ENCODE results near the gene CNTNAP2.
"Not testable (repeated sequence)": the region's sequence is repeated elsewhere in the genome, so short reads cannot be mapped to it uniquely, and the experiment has no call there.

CNTNAP2 gene

DNA sequence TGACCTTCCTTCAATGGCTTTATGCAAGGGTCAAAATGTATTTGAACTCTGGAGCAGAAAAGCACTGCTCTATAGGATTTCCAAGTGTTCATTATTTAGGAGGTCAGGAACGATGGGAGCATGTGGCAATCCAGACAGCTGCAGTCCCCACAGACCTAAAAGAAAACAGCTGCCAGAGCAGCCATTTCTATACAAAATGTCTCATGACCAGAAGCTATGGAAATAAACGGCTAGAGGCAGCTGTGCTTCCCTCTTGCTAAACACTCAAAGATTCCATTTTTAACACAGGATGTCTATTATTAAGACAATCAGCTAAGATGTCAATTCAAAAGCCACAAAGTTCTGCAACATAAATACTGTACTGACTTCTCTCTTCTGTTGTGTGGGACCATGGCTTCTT, 1594.8 kb downstream of the CNTNAP2 start:
- no peak for DNase-seq

DNA sequence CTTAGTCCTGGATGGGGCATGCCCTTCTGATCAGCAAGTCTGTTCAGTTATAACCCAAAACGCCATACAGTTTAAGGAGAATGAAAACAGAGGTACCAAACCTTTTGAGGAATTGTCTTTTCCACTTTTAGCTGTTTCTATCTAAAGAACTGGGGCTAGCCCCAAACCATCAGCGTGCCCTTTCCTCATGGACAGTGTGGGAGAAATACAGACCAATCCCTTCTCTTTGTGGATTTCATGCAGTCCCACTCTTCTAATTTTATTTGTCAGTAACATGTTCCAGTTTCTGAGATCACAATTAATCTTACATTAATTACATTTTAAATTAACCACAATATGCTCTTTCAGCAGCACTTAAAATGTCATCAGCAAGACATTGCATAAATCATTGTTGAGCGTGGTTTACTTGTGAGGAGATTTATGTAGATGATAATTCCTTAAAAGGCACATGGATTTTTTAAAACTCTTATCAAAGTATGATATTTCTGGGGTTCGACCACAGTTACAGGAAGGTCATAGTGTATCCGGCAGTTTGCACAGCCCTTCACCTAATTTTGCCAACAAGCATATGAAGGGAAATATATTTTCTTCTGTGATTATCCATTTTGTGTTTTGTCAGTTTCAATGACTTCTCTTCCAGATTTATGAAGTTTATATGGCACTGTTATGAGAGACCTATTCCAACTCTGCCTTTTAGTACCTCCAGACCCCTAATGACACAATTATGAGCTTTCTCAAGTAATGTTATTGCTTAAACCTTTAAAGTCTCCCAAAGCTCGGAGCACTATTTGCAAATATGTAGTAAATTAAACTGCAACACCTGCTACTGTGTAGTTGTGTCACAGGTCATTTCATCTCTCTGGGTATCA, 1605.6 kb downstream of the CNTNAP2 start:
- DNase-seq, result no peak

DNA sequence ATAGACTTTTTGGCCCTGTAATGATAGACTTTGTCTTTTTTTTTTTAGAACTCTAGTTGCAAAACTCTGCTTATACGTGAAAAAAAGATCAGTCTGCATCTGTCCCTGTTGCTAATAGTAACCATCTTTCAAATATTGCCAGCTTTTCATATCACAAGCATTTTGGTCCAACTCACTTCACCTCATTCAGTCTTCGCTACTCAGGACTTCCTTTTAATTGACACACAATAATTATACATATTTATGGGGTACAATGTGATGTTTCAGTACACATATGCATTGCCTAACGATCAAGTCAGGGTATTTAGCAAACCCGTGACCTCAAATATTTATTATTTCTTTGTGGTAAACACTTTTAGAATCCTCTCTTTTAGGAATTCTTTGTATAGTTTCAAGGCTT, 1606.9 kb downstream of the CNTNAP2 start:
- no peak for DNase-seq

DNA sequence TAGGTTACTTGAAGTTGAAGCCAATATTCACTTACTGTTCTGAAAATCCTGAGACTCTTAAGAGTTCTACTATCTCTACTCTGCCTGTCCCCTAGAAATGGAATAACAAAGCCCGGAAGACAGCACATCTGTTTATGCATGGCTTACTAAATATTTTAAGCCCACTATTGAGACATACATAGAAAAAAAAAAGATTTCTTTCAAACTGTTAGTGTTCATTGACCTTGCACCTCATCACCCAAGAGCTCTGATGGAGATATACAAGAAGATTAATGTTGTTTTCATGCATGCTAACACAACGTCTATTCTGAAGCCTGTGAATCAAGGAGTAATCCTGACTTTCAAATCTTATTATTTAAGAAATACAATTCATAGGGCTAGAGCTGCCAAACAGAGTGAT, 1614.7 kb downstream of the CNTNAP2 start:
- no peak for DNase-seq

DNA sequence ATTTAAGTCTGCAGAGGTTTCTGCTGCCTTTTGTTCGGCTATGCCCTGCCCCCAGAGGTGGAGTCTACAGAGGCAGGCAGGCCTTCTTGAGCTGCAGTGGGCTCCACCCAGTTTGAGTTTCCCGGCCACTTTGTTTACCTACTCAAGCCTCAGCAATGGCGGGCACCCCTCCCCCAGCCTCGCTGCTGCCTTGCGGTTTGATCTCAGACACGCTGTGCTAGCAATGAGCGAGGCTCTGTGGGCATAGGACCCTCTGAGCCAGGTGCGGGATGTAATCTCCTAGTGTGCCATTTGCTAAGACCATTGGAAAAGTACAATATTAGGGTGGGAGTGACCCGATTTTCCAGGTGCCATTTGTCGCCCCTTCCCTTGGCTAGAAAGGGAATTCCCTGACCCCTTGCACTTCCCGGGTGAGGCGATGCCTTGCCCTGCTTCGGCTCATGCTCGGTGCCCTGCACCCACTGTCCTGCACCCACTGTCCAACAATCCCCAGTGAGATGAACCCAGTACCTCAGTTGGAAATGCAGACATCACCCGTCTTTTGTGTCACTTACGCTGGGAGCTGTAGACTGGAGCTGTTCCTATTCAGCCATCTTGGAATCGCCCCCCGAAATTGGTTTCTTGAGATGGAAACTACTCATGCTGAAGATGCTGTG, 1621.1 kb downstream of the CNTNAP2 start:
- DNase-seq, result not testable (repeated sequence)

DNA sequence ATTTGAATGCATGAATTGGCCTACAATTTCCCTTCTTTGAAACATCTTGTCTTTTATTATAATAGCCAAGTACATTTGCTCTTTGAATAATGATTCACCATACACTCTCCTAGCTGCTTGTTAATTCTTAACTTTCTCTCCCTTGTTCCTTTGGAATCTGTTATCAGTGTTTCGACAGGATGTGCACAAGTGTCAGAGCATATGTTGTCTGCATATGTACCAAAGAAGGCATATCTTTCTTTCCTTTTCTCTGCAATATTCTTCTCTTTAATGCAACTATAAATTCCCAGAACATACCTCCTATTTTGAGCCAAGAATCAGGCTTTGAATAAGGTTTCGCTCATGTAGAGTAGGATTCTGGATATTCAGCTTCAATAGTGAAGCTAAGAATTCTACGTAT, 1625.7 kb downstream of the CNTNAP2 start:
- no peak for DNase-seq

DNA sequence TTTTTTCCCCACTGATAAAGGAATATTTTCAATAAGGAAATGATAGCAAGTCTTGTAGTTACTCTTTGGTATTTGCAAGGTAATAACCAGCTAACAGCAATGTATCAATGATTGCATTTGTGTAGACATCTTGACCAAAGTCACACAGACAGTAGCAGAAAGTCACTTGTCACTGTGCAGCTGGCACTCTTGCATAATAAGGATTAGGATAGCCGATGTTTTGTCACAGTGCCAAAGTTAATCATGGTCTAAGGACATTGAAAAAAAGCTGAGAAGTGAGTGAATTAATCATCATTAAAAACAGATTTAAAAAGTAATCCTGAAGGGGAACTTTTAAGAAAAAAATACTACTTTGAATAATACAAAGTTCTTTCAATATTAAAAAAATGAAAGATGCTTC, 1639.7 kb downstream of the CNTNAP2 start:
- no peak for DNase-seq

DNA sequence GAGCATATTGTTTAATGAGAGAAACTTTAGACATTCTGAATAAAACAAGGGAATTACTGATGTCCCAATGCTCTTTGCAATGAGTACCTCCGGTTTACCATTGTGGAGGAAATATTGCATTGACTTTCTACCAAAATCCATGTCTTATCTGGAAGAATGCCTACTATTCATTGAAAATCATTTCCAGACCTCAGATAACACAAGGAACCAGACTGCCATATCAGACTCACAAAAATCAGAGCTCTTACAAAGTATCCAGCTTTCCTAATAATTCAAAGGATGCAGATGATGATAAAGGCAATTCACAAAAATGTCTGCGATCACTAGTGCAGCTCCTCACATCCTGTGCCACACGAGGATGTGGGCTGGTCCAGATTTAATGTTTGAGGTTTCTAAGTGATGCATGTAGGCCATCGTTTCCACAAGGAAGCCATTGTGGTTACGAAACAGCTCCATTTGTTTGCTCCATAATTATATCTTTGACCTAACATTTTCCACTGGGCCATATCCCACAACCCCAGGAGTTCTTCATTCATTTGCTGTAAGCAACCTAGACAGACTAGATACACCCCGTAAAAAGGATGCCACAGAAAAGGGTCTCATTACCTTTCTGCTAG, 1642.8 kb downstream of the CNTNAP2 start:
- no peak for DNase-seq

DNA sequence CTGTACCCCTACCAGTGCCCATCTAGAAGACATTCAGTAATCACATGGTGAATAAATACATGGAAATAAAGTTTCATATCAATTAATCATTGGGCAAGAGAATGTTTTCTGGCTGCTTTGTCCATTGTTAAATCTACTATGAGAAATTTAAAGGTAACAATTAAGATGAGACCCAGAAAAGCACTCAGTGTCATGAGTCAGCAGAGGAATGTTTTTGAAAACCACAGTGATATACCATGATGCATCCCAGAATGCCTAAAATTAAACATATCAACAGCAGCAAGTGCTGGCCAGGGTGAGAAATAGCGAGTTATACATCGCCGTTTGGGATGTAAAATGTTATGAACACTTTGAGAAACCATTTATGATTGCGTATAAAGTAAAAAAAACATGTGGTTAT, 1648.7 kb downstream of the CNTNAP2 start:
- no peak for DNase-seq

DNA sequence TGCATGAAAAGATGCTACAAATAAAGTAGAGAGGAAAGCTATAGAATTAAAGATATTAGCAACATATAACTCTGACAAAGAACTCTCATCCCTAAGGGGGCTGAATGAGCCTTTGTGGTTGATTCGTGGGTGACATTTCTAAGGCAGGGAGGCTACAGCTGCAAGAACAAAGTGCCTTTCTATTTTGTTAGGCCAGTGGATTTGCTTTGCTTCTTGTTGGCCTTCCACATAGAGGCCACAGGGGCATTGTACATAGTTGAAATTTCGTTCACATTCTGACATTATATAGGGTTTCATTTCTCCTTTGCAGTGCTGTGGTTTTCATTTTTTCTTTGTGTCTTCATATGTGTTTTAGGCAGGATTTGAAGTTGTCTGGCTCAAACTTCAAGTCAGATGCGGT, 1654.7 kb downstream of the CNTNAP2 start:
- DNase-seq, result no peak

DNA sequence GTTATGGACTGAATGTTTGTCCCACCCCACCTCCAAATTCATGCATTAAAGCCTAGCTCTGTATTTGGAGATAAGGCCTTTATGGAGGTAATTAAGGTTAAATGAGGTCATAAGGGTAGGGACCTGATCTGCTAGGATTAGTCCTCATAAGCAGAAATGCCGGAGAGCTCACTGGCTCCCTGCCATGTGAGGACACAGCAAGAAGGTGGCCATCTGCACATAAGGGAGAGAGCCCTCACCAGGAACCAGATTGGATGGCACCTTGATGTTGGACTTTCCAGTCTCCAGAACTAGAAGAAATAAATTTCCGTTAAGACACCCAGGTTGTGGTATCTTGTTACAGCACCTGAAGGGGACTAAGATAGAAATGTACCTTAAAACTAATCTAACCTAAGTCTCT, 1657.9 kb downstream of the CNTNAP2 start:
- DNase-seq, result no peak

DNA sequence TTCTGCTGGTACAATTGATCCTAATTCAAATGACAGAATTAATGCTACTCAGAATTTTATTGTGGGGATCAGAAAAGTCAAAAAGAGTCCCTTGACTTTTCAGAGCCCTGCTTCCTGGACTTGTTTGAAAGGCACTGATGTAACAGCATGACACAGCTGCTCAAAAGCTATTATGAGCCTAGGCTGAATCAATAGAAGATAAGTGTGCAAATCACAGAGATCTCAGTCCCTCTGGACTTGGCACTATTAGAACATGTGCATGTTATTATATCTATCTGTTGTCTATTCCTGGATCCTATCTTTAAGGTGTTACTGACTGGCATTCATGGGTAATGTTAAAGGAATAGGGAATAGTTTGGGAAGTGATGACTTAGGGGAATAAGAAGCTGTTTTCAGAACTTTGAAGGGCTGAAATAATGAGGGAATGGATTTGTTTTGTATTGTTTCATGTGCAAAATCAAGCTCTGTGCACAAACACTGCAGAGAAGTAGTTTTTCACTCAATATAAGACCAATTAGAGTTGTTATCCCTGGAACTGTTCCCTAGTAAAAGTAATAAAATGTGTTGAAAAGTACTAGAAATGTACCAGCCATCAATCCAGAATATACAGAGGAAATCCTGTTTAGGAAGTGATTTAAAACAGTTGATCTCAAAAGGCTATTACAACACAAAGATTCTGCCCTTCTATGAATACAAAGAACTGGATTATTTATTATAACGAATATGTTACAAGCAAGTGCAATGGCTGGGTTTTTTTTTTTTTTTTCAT, 1659.1 kb downstream of the CNTNAP2 start:
- no peak for DNase-seq

DNA sequence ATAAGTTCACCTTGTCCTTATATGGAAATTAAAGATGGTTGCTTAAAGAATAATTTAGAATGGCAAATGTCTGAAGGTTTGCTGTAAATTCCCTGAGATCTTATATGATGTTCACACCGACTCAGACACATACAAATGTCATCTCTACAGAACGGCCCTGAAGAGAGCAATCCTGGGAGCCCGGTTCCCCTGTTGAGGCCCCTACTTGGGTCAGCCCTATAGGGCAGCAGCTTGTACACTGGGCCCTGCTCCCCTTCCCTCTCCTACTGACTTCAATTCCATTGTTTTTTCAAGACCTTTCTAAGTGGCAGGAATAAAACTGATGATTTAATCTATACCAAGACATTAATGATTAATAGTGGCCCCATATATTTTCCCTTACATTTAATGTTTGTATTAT, 1660.7 kb downstream of the CNTNAP2 start:
- DNase-seq, result no peak

DNA sequence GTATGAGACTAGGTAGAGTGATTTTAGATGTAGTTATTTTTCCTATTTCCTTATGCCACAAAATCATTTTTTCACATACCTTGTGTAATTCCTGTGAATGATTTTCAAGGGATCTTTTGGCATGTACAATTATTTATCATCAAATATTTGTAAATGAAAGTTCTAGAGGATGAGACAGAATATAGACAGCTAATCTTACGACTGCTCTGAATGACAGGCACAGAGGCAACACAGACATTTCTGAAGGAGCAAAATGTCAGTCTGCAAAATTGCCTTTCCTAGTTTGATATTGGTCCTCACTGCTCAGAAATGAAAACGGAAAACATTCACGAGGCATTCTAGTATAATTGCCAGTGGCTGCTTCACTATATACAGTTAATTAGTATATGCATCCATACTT, 1663.3 kb downstream of the CNTNAP2 start:
- DNase-seq, result no peak

DNA sequence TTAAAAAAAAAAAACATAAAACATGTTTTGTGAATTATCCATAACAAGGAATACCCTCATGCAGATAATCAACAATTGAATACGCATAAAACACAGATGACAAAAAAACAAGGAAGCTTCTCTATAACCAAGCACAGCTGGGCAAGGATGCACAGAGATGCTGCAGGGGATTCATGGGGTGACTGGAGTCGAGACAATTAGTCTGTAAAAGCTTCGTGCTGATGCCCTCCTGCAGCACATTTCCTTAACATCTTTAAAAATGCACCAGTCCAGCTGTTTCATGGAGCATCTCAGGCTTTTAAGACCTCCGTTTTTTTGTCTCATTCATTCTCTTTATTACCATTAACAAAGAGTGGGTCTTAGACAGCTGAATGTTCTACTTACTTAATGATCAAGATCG, 1680.0 kb downstream of the CNTNAP2 start:
- no peak for DNase-seq

DNA sequence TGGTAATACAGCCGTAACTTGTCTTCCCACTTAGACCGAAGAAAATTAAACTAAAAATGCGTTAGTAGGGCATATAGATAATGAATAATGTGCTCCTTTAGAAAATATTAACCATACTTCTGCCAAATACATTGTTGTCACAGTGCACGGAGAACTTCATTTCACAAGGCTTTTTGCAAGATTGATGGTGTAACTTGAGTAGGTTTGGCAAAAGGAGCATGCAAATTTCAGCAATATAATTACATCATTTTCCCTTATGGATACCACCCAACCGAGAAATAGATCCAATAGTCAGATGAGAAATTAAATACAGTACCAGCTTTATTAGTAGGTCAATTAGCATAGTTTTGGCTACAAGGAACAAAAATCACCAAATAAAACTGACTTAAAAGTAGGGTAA, 1681.4 kb downstream of the CNTNAP2 start:
- DNase-seq, result no peak

DNA sequence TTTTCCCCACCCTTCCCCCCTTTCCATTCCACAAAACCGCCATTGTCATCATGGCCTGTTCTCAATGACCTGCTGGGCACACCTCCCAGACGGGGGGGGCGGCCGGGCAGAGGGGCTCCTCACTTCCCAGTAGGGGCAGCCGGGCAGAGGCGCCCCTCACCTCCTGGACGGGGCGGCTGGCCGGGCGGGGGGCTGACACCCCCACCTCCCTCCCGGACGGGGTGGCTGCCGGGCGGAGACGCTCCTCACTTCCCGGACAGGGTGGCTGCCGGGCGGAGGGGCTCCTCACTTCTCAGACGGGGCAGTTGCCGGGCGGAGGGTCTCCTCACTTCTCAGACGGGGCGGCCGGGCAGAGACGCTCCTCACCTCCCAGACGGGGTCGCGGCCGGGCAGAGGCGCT, 1685.2 kb downstream of the CNTNAP2 start:
- not testable (repeated sequence) for DNase-seq

DNA sequence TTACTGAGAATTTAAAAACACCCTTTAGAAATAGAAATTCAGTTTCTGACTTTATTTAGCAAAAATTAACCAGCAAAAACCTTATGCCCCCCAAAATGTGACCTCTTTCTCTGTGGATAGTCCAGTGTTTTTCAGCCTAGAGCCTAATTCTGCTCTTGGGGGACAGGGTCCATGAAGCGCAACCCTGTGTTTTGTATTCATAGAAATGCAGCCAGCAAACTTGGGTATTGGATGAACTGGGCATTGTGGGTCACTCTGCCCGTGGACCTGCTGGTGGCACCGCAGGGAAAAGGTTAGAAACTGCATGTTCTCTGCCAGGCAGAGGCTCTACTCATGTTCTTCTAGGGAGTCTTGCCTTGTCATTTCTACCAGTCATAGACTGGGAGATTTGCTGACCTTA, 1686.5 kb downstream of the CNTNAP2 start:
- DNase-seq, result no peak

DNA sequence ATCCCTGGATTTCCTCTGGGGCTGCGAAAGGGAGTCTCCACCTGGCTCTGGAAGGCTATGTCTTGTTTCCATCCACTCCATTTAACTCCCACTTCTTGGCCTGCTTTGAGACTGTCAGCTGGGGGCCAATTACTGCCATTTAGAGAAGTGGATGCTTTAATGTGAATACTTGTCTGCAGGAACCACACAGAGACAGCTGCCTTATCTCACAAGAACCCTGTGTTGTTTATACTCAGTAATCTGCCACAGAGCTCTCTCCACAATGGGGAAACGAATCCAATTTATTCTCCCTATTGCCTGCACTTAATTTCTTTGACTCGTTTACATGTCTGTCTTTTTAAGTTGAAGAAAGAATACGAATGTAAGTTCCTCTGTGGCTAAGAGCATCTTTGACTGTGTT, 1687.0 kb downstream of the CNTNAP2 start:
- DNase-seq, result no peak

DNA sequence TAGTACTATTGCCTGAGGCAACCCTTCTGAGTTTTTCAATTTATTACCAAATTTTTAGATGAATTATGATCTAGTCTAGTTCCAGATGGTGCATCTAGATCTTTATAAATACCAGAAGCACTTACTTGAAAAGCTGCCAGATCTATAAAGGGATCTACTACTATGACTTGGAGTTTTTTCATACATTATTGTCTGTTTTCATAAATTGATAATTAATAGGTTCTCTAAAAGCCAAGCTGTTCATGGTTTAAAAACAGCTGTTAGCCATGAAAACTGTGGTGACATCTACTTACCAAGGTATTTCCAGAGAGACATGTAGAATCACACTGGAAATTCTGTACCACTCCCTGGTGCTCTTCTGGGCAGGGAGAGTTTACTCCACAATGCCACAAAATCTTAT, 1687.4 kb downstream of the CNTNAP2 start:
- no peak for DNase-seq

DNA sequence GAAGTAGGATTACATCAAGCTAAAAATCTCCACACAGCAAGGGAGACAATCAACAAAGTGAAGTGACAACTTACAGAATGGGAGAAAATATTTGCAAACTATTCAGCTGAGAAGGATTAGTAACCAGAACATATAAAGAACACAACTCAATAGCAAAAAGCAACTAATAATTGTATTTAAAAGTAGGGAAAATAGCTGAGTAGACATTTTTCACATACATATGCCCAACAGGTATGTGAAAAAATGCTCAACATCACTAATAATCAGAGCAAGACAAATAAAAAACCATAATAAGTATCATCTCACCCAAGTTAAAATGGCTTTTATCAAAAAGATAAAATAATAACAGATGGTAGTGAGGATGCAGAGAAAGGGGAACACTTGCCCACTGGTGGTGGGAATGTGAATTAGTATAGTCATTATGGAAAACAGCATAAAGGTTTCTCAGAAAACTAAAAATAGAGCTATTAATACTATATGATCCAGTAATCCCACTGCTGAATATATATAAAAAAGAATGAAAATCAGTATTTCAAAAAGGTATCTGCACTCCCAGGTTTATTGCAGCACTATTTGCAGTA, 1689.5 kb downstream of the CNTNAP2 start:
- DNase-seq, result no peak

DNA sequence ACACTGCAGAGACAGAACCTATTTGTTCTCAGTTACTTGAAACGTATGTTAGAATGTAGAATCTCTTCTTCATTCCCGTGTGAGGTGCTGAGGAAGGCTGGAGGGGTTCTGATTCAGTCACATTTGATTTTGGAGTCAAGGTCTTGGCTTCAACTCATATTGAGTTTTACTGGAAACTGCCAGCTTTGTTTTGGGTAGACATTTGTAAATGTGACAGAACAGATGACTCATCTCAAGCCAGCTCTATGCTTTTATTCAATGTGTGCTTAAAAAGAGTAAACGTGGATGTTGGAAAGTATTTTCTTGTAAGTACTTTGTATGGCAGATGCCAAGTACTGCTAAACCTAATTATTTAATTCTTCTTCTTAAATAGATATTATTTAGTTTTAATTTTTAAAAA, 1693.2 kb downstream of the CNTNAP2 start:
- DNase-seq, result no peak

DNA sequence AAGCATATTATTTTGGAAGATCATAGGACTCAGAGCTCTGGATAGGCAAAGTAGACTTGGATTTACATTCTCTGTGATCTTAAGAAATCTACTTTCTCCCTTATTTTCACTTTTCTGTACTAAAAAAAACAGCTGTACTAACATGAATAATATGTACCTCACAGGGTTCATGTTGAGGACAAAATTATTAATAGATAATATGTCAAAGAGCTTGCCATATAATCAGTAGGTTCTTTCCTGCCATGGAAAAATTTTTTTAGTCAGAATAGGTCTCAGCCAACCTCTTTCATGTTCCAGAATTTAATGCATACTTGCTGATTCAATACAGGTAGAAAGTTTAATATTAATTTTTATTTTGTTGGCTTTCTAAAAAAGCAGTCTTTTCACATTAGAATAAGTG, 1693.7 kb downstream of the CNTNAP2 start:
- no peak for DNase-seq
